ENCODE measurements around the gene SF3A2.

The SF3A2 gene

DNA sequence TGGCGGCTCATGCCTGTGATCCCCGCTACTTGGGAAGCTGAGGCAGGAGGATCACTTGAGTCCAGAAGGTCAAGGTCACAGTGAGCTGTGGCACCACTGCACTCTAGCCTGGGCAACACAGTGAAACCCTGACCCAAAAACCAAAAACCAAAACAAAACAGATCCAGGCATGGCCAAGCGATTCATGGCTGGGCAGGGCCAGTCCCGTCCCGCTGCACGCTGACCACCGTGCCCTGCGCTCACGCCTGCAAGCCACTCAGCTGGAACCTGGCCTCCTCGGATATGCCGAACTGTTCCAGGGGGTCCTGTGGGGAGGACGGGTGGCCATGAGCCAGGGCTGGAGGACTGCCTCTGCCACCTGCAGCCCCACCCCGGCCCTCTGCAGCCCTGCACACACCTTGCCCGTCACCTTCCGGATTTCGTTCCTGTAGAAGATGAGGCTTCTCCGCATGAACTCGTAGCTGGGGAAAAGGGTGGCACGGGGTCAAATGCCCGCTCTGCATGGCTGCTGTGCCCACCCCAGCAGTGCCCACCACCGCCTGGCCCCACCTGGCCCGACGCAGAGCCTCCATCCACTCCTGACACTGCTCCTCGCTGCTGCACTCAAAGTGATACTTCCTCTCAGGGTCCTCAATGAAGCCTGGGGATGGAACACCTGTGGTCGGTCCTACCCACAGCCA lies 2.9 kb upstream of the SF3A2 start:
- Histone ChIP-seq H3K4ac (ENCODE audit: low read depth, low read length) (no peak overlapping the region), H4K8ac (ENCODE audit: low read depth, low read length) (no peak overlapping the region), H2BK5ac (ENCODE audit: low read length) (no peak overlapping the region), H3K18ac (ENCODE audit: low read length) (no peak overlapping the region), H3K36me3 (ENCODE audit: control insufficient read depth, insufficient read depth, low read length) (peaks cover 4% of the 10 kb centered on the region), H3K4me1 (ENCODE audit: control insufficient read depth, low read depth, low read length) (peaks cover 5% of the 10 kb centered on the region), H3K27me3 (ENCODE audit: insufficient read depth, low read length, poor library complexity) (no peaks in the 10 kb centered on the region), H3K56ac (ENCODE audit: low read length) (peak overlapping the region; percentile 34), H4K5ac (ENCODE audit: low read length) (no peak overlapping the region), H3K4me2 (ENCODE audit: low read length) (no peak overlapping the region), H3K23ac (ENCODE audit: low read length) (no peak overlapping the region), H3K27ac (ENCODE audit: low read depth, low read length) (no peak overlapping the region), H2BK120ac (ENCODE audit: low read depth, low read length) (no peak overlapping the region), H2BK15ac (replicated peaks; ENCODE audit: low read depth) (no peak overlapping the region), H3K79me2 (ENCODE audit: control insufficient read depth, insufficient read depth, low read length) (peaks cover 40% of the 10 kb centered on the region), H3K4me3 (ENCODE audit: low read length) (no peak overlapping the region), H2AK5ac (ENCODE audit: low read length) (no peak overlapping the region), H3K9ac (ENCODE audit: low read length) (no peak overlapping the region), H3K79me1 (ENCODE audit: low read length) (peaks cover 14% of the 10 kb centered on the region)
- no CpG with 5 or more reads among the region's 25 CpGs for WGBS (ENCODE audit: extremely low coverage, insufficient coverage, low lambda C conversion rate)
- DNase-seq: no peak

DNA sequence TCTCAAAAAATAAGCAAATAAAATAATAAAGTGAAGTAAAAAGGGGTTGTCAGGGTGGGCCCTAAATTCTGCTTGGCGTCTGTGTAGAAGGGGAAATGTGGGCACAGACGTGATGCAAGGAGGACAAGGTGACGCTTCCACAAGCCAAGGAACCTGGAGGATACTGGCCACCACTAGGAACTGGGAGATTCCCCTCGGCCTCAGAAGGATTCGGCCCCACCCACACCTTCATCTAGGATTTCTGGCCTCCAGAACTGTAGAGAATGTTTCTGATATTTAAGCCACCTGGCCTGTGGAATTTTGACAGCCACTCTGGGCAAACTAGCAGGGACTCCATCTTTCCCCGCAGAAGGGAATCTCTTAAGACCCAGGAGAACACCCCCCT lies 1.6 kb upstream of the SF3A2 start:
- no CpG with 5 or more reads among the region's 6 CpGs for WGBS (ENCODE audit: extremely low coverage, insufficient coverage, low lambda C conversion rate)
- peaks cover 4% of the 10 kb centered on the region for H3K36me3 ChIP-seq (ENCODE audit: control insufficient read depth, insufficient read depth, low read length)

DNA sequence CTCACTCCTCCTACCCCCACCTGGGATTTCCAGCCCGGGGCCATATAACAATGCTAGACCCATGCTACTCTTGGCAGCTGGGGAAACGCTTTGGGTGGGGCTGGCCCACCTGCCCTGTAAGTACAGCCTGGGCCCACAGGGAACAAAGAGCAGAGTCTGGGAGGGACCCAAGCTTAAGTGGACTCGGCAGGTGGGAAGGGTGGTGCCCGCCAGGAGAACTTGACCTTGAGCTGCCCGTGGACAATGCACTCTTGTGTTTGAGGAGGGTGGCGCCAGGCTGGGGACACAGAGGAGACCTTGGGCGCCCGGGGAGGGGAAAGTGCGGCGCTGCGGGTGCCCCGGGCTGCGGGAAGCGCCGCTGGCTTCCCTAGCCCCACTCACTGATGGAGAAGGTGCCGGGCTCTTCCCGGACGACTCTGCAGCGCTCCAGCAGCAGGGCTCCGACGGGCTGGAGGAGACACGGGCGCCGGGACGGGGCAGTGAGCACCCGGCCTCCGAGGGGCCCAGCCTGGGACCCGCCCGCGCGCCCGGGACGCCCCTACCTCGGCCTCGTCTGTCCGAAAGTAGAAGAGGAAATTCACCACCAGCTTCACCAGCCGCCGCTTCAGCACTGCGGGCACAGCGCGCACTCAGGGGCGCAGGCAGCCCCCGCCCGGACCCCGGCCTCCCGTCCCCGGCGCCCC lies 1.1 kb upstream of the SF3A2 start:
- no peak overlapping the region for H4K8ac ChIP-seq (ENCODE audit: low read depth, low read length)
- H3K79me1 ChIP-seq (ENCODE audit: low read length): peaks cover 14% of the 10 kb centered on the region
- H3K27ac ChIP-seq (ENCODE audit: low read depth, low read length): peak overlapping the region; percentile 42
- peaks cover 5% of the 10 kb centered on the region for H3K4me1 ChIP-seq (ENCODE audit: control insufficient read depth, low read depth, low read length)
- no peak overlapping the region for H2BK15ac ChIP-seq (replicated peaks; ENCODE audit: low read depth)
- H4K5ac ChIP-seq (ENCODE audit: low read length): no peak overlapping the region
- H3K36me3 ChIP-seq (ENCODE audit: control insufficient read depth, insufficient read depth, low read length): peaks cover 4% of the 10 kb centered on the region
- H3K9ac ChIP-seq (ENCODE audit: low read length): peak overlapping the region; percentile 81
- H2BK5ac ChIP-seq (ENCODE audit: low read length): no peak overlapping the region
- H2BK120ac ChIP-seq (ENCODE audit: low read depth, low read length): peak overlapping the region; percentile 55
- peak overlapping the region; percentile 94 for H3K56ac ChIP-seq (ENCODE audit: low read length)
- peak overlapping the region; percentile 74 for H3K4me3 ChIP-seq (ENCODE audit: low read length)
- H3K18ac ChIP-seq (ENCODE audit: low read length): peak overlapping the region; percentile 91
- H3K4me2 ChIP-seq (ENCODE audit: low read length): peak overlapping the region; percentile 49
- no peak overlapping the region for H2AK5ac ChIP-seq (ENCODE audit: low read length)
- peak overlapping the region; percentile 97 for H3K4ac ChIP-seq (ENCODE audit: low read depth, low read length)
- no peaks in the 10 kb centered on the region for H3K27me3 ChIP-seq (ENCODE audit: insufficient read depth, low read length, poor library complexity)
- peaks cover 58% of the 10 kb centered on the region for H3K79me2 ChIP-seq (ENCODE audit: control insufficient read depth, insufficient read depth, low read length)
- peak; percentile 40 for DNase-seq
- H3K23ac ChIP-seq (ENCODE audit: low read length): peak overlapping the region; percentile 16
- no CpG with 5 or more reads among the region's 48 CpGs for WGBS (ENCODE audit: extremely low coverage, insufficient coverage, low lambda C conversion rate)

More for the DNA sequence above, 1.6 kb upstream of the SF3A2 start:
- peak overlapping the region; percentile 49 for H3K4me2 ChIP-seq (ENCODE audit: low read length)
- no peak overlapping the region for H3K23ac ChIP-seq (ENCODE audit: low read length)
- no peak overlapping the region for H3K27ac ChIP-seq (ENCODE audit: low read depth, low read length)
- no peak overlapping the region for H2BK120ac ChIP-seq (ENCODE audit: low read depth, low read length)
- H3K56ac ChIP-seq (ENCODE audit: low read length): peak overlapping the region; percentile 94
- H2AK5ac ChIP-seq (ENCODE audit: low read length): no peak overlapping the region
- H2BK15ac ChIP-seq (replicated peaks; ENCODE audit: low read depth): no peak overlapping the region
- no peaks in the 10 kb centered on the region for H3K27me3 ChIP-seq (ENCODE audit: insufficient read depth, low read length, poor library complexity)
- H3K9ac ChIP-seq (ENCODE audit: low read length): peak overlapping the region; percentile 81
- H4K5ac ChIP-seq (ENCODE audit: low read length): no peak overlapping the region
- no peak for DNase-seq
- H3K79me1 ChIP-seq (ENCODE audit: low read length): peaks cover 14% of the 10 kb centered on the region
- peak overlapping the region; percentile 97 for H3K4ac ChIP-seq (ENCODE audit: low read depth, low read length)
- peak overlapping the region; percentile 74 for H3K4me3 ChIP-seq (ENCODE audit: low read length)
- H4K8ac ChIP-seq (ENCODE audit: low read depth, low read length): no peak overlapping the region
- H2BK5ac ChIP-seq (ENCODE audit: low read length): no peak overlapping the region
- H3K79me2 ChIP-seq (ENCODE audit: control insufficient read depth, insufficient read depth, low read length): peaks cover 53% of the 10 kb centered on the region
- peaks cover 5% of the 10 kb centered on the region for H3K4me1 ChIP-seq (ENCODE audit: control insufficient read depth, low read depth, low read length)
- no peak overlapping the region for H3K18ac ChIP-seq (ENCODE audit: low read length)

DNA sequence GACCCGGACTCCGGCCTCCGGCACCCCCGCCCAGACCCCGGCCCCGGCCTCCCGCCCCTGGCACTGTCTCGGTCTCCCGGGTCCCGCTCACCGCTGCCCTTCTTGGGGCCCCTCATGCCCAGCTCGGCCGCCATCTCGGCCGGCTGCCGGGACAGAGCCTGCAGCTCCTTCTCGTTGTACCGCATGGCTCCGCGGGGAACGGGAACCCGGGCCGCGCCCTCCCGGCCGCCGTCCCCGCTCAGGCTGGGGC lies 635 bp upstream of the SF3A2 start:
- Histone ChIP-seq H3K56ac (ENCODE audit: low read length) (peak overlapping the region; percentile 94), H3K4me2 (ENCODE audit: low read length) (no peak overlapping the region), H3K27me3 (ENCODE audit: insufficient read depth, low read length, poor library complexity) (no peaks in the 10 kb centered on the region), H3K4me1 (ENCODE audit: control insufficient read depth, low read depth, low read length) (peaks cover 5% of the 10 kb centered on the region), H4K8ac (ENCODE audit: low read depth, low read length) (no peak overlapping the region), H3K4ac (ENCODE audit: low read depth, low read length) (peak overlapping the region; percentile 97), H3K18ac (ENCODE audit: low read length) (peak overlapping the region; percentile 91), H2BK120ac (ENCODE audit: low read depth, low read length) (peak overlapping the region; percentile 55), H2BK5ac (ENCODE audit: low read length) (no peak overlapping the region), H3K36me3 (ENCODE audit: control insufficient read depth, insufficient read depth, low read length) (peaks cover 4% of the 10 kb centered on the region), H3K27ac (ENCODE audit: low read depth, low read length) (no peak overlapping the region), H3K4me3 (ENCODE audit: low read length) (peak overlapping the region; percentile 74), H3K79me2 (ENCODE audit: control insufficient read depth, insufficient read depth, low read length) (peaks cover 63% of the 10 kb centered on the region), H3K79me1 (ENCODE audit: low read length) (peaks cover 17% of the 10 kb centered on the region), H2AK5ac (ENCODE audit: low read length) (no peak overlapping the region), H4K5ac (ENCODE audit: low read length) (no peak overlapping the region), H3K23ac (ENCODE audit: low read length) (no peak overlapping the region), H3K9ac (ENCODE audit: low read length) (peak overlapping the region; percentile 81), H2BK15ac (replicated peaks; ENCODE audit: low read depth) (no peak overlapping the region)
- no CpG with 5 or more reads among the region's 28 CpGs for WGBS (ENCODE audit: extremely low coverage, insufficient coverage, low lambda C conversion rate)
- no peak for DNase-seq

DNA sequence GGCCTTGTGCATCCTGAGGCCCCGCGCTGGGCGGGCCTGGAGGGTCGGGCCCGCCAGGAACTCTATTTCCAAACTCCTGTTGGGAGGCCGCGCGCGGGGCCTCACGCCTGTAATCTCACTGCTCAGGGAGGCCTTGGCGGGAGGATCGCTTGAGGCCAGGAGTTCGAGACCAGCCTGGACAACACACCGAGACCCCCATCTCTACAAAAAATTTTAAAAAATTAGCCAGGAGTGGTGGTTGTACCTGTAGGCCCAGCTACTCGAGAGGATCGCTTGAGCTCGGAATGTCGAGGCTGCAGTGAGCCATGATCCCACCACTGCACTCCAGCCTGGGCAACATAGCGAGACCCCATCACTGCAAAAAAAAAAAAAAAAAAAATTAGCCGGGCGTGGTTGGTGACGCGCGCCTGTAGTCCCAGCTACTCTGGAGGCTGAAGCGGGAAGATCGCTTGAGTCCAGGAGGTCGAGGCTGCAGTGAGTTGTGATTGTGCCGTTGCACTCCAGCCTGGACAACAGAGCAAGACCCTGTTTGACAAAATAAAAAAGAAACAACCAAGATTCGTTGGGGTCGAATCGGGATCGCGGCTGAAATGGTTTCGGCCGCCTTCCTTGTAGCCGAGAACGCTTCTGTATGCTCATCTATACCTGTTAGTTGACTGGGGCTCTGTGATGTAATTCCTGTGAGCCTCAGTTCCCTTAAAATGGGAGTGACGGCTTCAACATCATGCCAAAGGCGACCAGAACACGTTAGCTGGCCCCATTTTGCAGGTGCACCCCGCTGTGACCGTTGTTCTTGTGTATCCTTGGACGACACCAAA lies 636 bp downstream of the SF3A2 start:
- no peak overlapping the region for H2BK120ac ChIP-seq (ENCODE audit: low read depth, low read length)
- H3K9ac ChIP-seq (ENCODE audit: low read length): peak overlapping the region; percentile 97
- peaks cover 5% of the 10 kb centered on the region for H3K4me1 ChIP-seq (ENCODE audit: control insufficient read depth, low read depth, low read length)
- peak overlapping the region; percentile 16 for H4K8ac ChIP-seq (ENCODE audit: low read depth, low read length)
- peaks cover 76% of the 10 kb centered on the region for H3K79me2 ChIP-seq (ENCODE audit: control insufficient read depth, insufficient read depth, low read length)
- no CpG with 5 or more reads among the region's 43 CpGs for WGBS (ENCODE audit: extremely low coverage, insufficient coverage, low lambda C conversion rate)
- no peak overlapping the region for H2BK15ac ChIP-seq (replicated peaks; ENCODE audit: low read depth)
- peaks cover 17% of the 10 kb centered on the region for H3K79me1 ChIP-seq (ENCODE audit: low read length)
- peak overlapping the region; percentile 89 for H3K4me3 ChIP-seq (ENCODE audit: low read length)
- peak overlapping the region; percentile 93 for H3K4ac ChIP-seq (ENCODE audit: low read depth, low read length)
- H3K27ac ChIP-seq (ENCODE audit: low read depth, low read length): peak overlapping the region; percentile 95
- H2BK5ac ChIP-seq (ENCODE audit: low read length): no peak overlapping the region
- peak overlapping the region; percentile 57 for H3K23ac ChIP-seq (ENCODE audit: low read length)
- H3K36me3 ChIP-seq (ENCODE audit: control insufficient read depth, insufficient read depth, low read length): peaks cover 2% of the 10 kb centered on the region
- H3K27me3 ChIP-seq (ENCODE audit: insufficient read depth, low read length, poor library complexity): no peaks in the 10 kb centered on the region
- no peak overlapping the region for H2AK5ac ChIP-seq (ENCODE audit: low read length)
- peak overlapping the region; percentile 43 for H3K18ac ChIP-seq (ENCODE audit: low read length)
- DNase-seq: no peak
- H3K4me2 ChIP-seq (ENCODE audit: low read length): peak overlapping the region; percentile 59
- H3K56ac ChIP-seq (ENCODE audit: low read length): peak overlapping the region; percentile 99
- H4K5ac ChIP-seq (ENCODE audit: low read length): no peak overlapping the region
